IMR-90 (cell line): ENCODE results near the gene JSRP1. TPM values are rescaled to one million over a fixed set of nuclear protein-coding genes. Genes with fewer than 3 reads are reported as not detected.

Experiments used
- ATAC-seq: fragments of 200-7000 bp; cut with Tn5 transposase; 2 replicates; pipeline ENCODE4 v1.9.1; 2020; ENCODE audit warnings: low read depth, mild to moderate bottlenecking, moderate library complexity
- BruUV-seq: library from RNA; stranded (reverse); fragments of 400-500 nt; replicated peaks from 2 replicates; lab custom pipeline; 2021; lab: Mats Ljungman, UMichigan
- CTCF ChIA-PET: fragments of 300-600 bp; formaldehyde crosslinking; extraction: SDS; loops from one replicate; lab custom pipeline; 2021; ENCODE audit warnings: antibody characterized with exemption; lab: Yijun Ruan, JAX
- POLR2A ChIA-PET: fragments of 300-600 bp; sonication (Branson Sonifier 250); formaldehyde crosslinking; loops from one replicate; lab custom pipeline; 2022; ENCODE audit warnings: antibody characterized with exemption; ENCODE audit not compliant: unreplicated experiment; lab: Charles Lee
- DNase-seq: peaks from one replicate; pipeline ENCODE4 v3.0.0; 2013
- H2AFZ ChIP-seq: replicated peaks from 2 replicates; pipeline ENCODE3; 2013; ENCODE audit warnings: low read length, mild to moderate bottlenecking; ENCODE audit not compliant: poor library complexity
- H2AK5ac ChIP-seq: 2 replicates; pipeline ENCODE4 v1.6.1; 2013; ENCODE audit warnings: low read depth, low read length, inconsistent platforms
- H2AK9ac ChIP-seq: replicated peaks from 2 replicates; pipeline ENCODE3; 2013; ENCODE audit warnings: mild to moderate bottlenecking, low read depth, low read length, moderate library complexity; ENCODE audit not compliant: poor library complexity
- H2BK120ac ChIP-seq: 2 replicates; pipeline ENCODE4 v1.6.1; 2013; ENCODE audit warnings: low read depth, low read length, inconsistent platforms
- H2BK15ac ChIP-seq: 3 replicates; pipeline ENCODE4 v1.6.1; 2013; ENCODE audit warnings: low read depth, low read length, inconsistent platforms
- H2BK20ac ChIP-seq: 2 replicates; pipeline ENCODE4 v1.6.1; 2013; ENCODE audit warnings: low read depth, mild to moderate bottlenecking, inconsistent platforms, low read length, moderate library complexity
- H2BK5ac ChIP-seq: 2 replicates; pipeline ENCODE4 v1.6.1; 2013; ENCODE audit warnings: mild to moderate bottlenecking, low read depth, low read length, inconsistent platforms; ENCODE audit not compliant: poor library complexity, severe bottlenecking
- H3K14ac ChIP-seq: replicated peaks from 2 replicates; pipeline ENCODE4 v1.6.1; 2013; ENCODE audit warnings: low read depth, low read length, inconsistent platforms
- H3K18ac ChIP-seq: 2 replicates; pipeline ENCODE4 v1.6.1; 2013; ENCODE audit warnings: low read depth, low read length, control low read depth
- H3K23ac ChIP-seq: 2 replicates; pipeline ENCODE4 v1.6.1; 2013; ENCODE audit warnings: low read depth, low read length, inconsistent platforms
- H3K27ac ChIP-seq: 2 replicates; pipeline ENCODE4 v1.5.1; 2013; ENCODE audit warnings: mild to moderate bottlenecking, control low read depth, low read length; ENCODE audit not compliant: insufficient read depth
- H3K27me3 ChIP-seq: 2 replicates; pipeline ENCODE4 v1.6.1; 2013; ENCODE audit warnings: low read length; ENCODE audit not compliant: control insufficient read depth, insufficient read depth
- H3K36me3 ChIP-seq: 2 replicates; pipeline ENCODE4 v1.6.1; 2013; ENCODE audit warnings: low read length, mixed read lengths; ENCODE audit not compliant: control insufficient read depth, insufficient read depth
- H3K4ac ChIP-seq: 2 replicates; pipeline ENCODE4 v1.6.1; 2013; ENCODE audit warnings: low read depth, low read length, inconsistent platforms
- H3K4me1 ChIP-seq: 2 replicates; pipeline ENCODE4 v1.6.1; 2013; ENCODE audit warnings: low read length, mixed read lengths; ENCODE audit not compliant: control insufficient read depth, insufficient read depth
- H3K4me2 ChIP-seq: 2 replicates; pipeline ENCODE4 v1.6.1; 2013; ENCODE audit warnings: low read depth, mild to moderate bottlenecking, control low read depth, low read length, moderate library complexity
- H3K4me3 ChIP-seq: 2 replicates; pipeline ENCODE4 v1.5.1; 2013; ENCODE audit warnings: low read depth, mild to moderate bottlenecking, control low read depth, low read length, moderate library complexity; ENCODE audit not compliant: insufficient read depth
- H3K56ac ChIP-seq: 2 replicates; pipeline ENCODE4 v1.6.1; 2013; ENCODE audit warnings: low read length, inconsistent platforms; ENCODE audit not compliant: insufficient read depth; ENCODE audit errors: extremely low read depth
- H3K79me1 ChIP-seq, 2 experiments: 2 replicates each; pipeline ENCODE4 v1.6.1; 2013; ENCODE audit warnings: low read length in 2 of 2, inconsistent platforms in 1 of 2, low read depth in 1 of 2
- H3K9ac ChIP-seq: 2 replicates; pipeline ENCODE4 v1.6.1; 2013; ENCODE audit warnings: low read depth, low read length, control low read depth
- H3K9me1 ChIP-seq: 2 replicates; pipeline ENCODE4 v1.6.1; 2013; ENCODE audit warnings: low read length, inconsistent platforms; ENCODE audit not compliant: insufficient read depth
- H3K9me3 ChIP-seq: 2 replicates; pipeline ENCODE4 v1.6.1; 2013; ENCODE audit warnings: low read length; ENCODE audit not compliant: control insufficient read depth, insufficient read depth
- H4K20me1 ChIP-seq: 2 replicates; pipeline ENCODE4 v1.6.1; 2013; ENCODE audit warnings: low read length, inconsistent platforms; ENCODE audit not compliant: insufficient read depth
- H4K5ac ChIP-seq: 2 replicates; pipeline ENCODE4 v1.6.1; 2013; ENCODE audit warnings: mild to moderate bottlenecking, low read depth, low read length, control low read depth
- H4K8ac ChIP-seq, 2 experiments: 2 replicates each; pipeline ENCODE4 v1.6.1; 2013; ENCODE audit warnings: low read depth in 2 of 2, low read length in 2 of 2, control low read depth in 1 of 2, inconsistent platforms in 1 of 2
- H4K91ac ChIP-seq: 2 replicates; pipeline ENCODE4 v1.6.1; 2013; ENCODE audit warnings: low read depth, low read length, inconsistent platforms; ENCODE audit not compliant: insufficient read depth
- BHLHE40 ChIP-seq: fragments of 150-350 bp; IDR thresholded peaks from 2 replicates; pipeline ENCODE4 v1.6.1; 2016; ENCODE audit warnings: mild to moderate bottlenecking, low read depth, low read length
- CEBPB ChIP-seq: IDR thresholded peaks from 2 replicates; pipeline ENCODE4 v1.6.1; 2012; ENCODE audit warnings: low read depth, low read length, improper control_type of control experiment
- CHD1 ChIP-seq: IDR thresholded peaks from 2 replicates; pipeline ENCODE4 v1.6.1; 2012; ENCODE audit warnings: low read depth, low read length, improper control_type of control experiment
- FOS ChIP-seq: fragments of 150-350 bp; IDR thresholded peaks from 2 replicates; pipeline ENCODE4 v1.6.1; 2016; ENCODE audit warnings: low read depth, low read length
- MAFK ChIP-seq: IDR thresholded peaks from 2 replicates; pipeline ENCODE4 v1.6.1; 2012; ENCODE audit warnings: low read depth, low read length, improper control_type of control experiment
- MAZ ChIP-seq: IDR thresholded peaks from 2 replicates; pipeline ENCODE4 v1.6.1; 2012; ENCODE audit warnings: low read depth, mild to moderate bottlenecking, low read length, improper control_type of control experiment, moderate library complexity, borderline replicate concordance
- MXI1 ChIP-seq: IDR thresholded peaks from 2 replicates; pipeline ENCODE4 v1.6.1; 2012; ENCODE audit warnings: low read depth, mild to moderate bottlenecking, low read length, moderate library complexity, borderline replicate concordance
- NFE2L2 ChIP-seq: fragments of 150-350 bp; IDR thresholded peaks from 2 replicates; pipeline ENCODE4 v1.6.1; 2016; ENCODE audit warnings: low read depth, mild to moderate bottlenecking, low read length
- POLR2A ChIP-seq: IDR thresholded peaks from 2 replicates; pipeline ENCODE4 v1.6.1; 2012; ENCODE audit warnings: mild to moderate bottlenecking, low read depth, low read length
- RAD21 ChIP-seq: IDR thresholded peaks from 2 replicates; pipeline ENCODE4 v1.6.1; 2012; ENCODE audit warnings: low read length, improper control_type of control experiment
- RCOR1 ChIP-seq: IDR thresholded peaks from 2 replicates; pipeline ENCODE4 v1.6.1; 2012; ENCODE audit warnings: mild to moderate bottlenecking, low read length, improper control_type of control experiment; ENCODE audit not compliant: insufficient replicate concordance
- RFX5 ChIP-seq: IDR thresholded peaks from 2 replicates; pipeline ENCODE4 v1.8.0; 2012; ENCODE audit warnings: low read depth, mild to moderate bottlenecking, low read length, moderate library complexity
- SMC3 ChIP-seq: fragments of 150-350 bp; IDR thresholded peaks from 2 replicates; pipeline ENCODE4 v1.6.1; 2016; ENCODE audit warnings: low read depth, mild to moderate bottlenecking, antibody characterized with exemption, low read length, moderate library complexity
- USF2 ChIP-seq: fragments of 150-350 bp; IDR thresholded peaks from 2 replicates; pipeline ENCODE4 v1.6.1; 2017; ENCODE audit warnings: mild to moderate bottlenecking, antibody characterized with exemption, low read length, low read depth
- WGBS, 2 experiments: methylation state at CpG; one replicate each; pipeline versions ENCODE4 v1.1.5 to v1.1.7; 2013; ENCODE audit warnings: missing lambda C conversion rate in 2 of 2; ENCODE audit not compliant: insufficient read length in 1 of 2; ENCODE audit errors: extremely low coverage in 2 of 2; 5-methylcytosine and 5-hydroxymethylcytosine counted together
- dilution Hi-C: fragments of 300-500 bp; cut with HindIII; formaldehyde crosslinking; loops from one replicate; pipeline ENCODE4 v1.14.3; 2018; ENCODE audit warnings: low sequenced_read_pairs; ENCODE audit not compliant: unreplicated experiment
- in situ Hi-C: fragments of 300-500 bp; cut with MboI; formaldehyde crosslinking; loops from 3 replicates; pipeline ENCODE4 v1.14.3; 2019; ENCODE audit warnings: low sequenced_read_pairs, inconsistent platforms, mixed read lengths
- intact Hi-C: fragments of 100-400 bp; cut with micrococcal nuclease; formaldehyde crosslinking; loops from 2 replicates; pipeline ENCODE4 v1.10.0; 2022
- polyA plus RNA-seq, 3 experiments: library from polyadenylated mRNA; depleted of rRNA; stranded (reverse); fragments of >200 nt; gene quantifications; 2 replicates each; pipeline ENCODE4 v1.2.3, GENCODE V29; 2012; ENCODE audit warnings: low replicate concordance in 1 of 3
- total RNA-seq: library from RNA; depleted of rRNA; stranded (reverse); fragments of >200 nt; gene quantifications from 2 replicates; pipeline ENCODE4 v1.2.3, GENCODE V29; 2012
- TF ChIP-seq, protein P1 (sequence below): conservative IDR thresholded peaks from 2 replicates; pipeline ENCODE4 v1.5.1; 2012; ENCODE audit warnings: mild to moderate bottlenecking, low read depth, low read length, improper control_type of control experiment
- TF ChIP-seq, protein P2 (sequence below): fragments of 150-350 bp; IDR thresholded peaks from 2 replicates; pipeline ENCODE4 v1.6.1; 2016; ENCODE audit warnings: low read depth, mild to moderate bottlenecking, low read length, moderate library complexity, borderline replicate concordance

JSRP1 gene
- total and polyA plus RNA-seq, 2 of the 4 experiments (the other 2 are of a cell fraction), result not detected

DNA sequence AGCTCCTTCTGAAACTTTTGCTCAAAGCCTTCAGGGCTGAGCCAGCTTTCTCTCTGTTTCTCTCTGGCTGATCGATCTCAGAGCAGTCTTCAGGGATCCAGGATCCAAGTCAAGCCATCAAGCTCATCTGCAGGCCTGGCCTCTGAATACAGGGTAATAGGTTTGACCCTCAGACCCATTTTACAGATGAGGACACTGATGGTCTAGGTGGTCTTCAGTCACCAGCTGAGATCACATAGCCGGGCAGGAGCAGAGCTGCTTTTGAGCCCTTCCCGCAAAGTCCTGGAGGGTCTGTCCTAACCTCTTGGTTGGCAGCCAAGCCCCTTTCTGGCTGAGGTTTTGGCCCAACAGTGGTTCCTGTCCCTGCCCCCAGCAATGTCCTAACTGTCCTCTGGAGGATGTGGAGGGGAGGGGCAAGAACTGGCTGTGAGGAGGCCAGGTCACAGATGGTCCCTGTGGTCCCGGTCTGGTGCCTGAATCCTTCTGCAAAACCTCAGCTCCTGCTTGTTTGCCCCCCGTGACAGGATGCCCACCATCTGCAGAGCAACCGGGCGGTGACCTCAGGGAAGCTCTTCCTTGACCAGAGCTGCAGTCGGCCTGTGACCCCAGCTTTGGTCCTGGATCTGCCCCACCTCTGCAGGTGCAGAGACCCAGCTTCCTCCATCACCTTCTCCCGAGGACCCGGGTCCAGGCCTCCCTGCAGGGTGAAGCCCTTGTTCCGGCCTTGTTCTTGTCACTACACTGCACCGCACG lies 31.5 kb upstream of the JSRP1 start:
- no peak overlapping the region for H3K18ac ChIP-seq
- no peak overlapping the region for H3K14ac ChIP-seq
- H4K5ac ChIP-seq, result no peak overlapping the region
- H3K79me1 ChIP-seq, result no peaks in the 10 kb centered on the region
- no peak overlapping the region for H3K4ac ChIP-seq
- H2AK9ac ChIP-seq, result no peak overlapping the region
- H3K36me3 ChIP-seq, result no peaks in the 10 kb centered on the region
- H2BK5ac ChIP-seq, result no peak overlapping the region
- peaks cover 58% of the 10 kb centered on the region for H3K27me3 ChIP-seq
- no peak for TF ChIP-seq MAFK
- TF ChIP-seq, protein P1, sequence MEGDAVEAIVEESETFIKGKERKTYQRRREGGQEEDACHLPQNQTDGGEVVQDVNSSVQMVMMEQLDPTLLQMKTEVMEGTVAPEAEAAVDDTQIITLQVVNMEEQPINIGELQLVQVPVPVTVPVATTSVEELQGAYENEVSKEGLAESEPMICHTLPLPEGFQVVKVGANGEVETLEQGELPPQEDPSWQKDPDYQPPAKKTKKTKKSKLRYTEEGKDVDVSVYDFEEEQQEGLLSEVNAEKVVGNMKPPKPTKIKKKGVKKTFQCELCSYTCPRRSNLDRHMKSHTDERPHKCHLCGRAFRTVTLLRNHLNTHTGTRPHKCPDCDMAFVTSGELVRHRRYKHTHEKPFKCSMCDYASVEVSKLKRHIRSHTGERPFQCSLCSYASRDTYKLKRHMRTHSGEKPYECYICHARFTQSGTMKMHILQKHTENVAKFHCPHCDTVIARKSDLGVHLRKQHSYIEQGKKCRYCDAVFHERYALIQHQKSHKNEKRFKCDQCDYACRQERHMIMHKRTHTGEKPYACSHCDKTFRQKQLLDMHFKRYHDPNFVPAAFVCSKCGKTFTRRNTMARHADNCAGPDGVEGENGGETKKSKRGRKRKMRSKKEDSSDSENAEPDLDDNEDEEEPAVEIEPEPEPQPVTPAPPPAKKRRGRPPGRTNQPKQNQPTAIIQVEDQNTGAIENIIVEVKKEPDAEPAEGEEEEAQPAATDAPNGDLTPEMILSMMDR, result no peak
- TF ChIP-seq MXI1, result no peak
- no peak for TF ChIP-seq FOS
- TF ChIP-seq USF2, result no peak
- TF ChIP-seq NFE2L2, result no peak
- no peak for TF ChIP-seq POLR2A
- TF ChIP-seq RCOR1, result no peak
- no peak for TF ChIP-seq RFX5
- no peak for TF ChIP-seq CEBPB
- TF ChIP-seq BHLHE40, result no peak
- TF ChIP-seq RAD21, result no peak
- no peak for TF ChIP-seq SMC3
- TF ChIP-seq MAZ, result no peak
- no peak for TF ChIP-seq CHD1
- TF ChIP-seq, protein P2, sequence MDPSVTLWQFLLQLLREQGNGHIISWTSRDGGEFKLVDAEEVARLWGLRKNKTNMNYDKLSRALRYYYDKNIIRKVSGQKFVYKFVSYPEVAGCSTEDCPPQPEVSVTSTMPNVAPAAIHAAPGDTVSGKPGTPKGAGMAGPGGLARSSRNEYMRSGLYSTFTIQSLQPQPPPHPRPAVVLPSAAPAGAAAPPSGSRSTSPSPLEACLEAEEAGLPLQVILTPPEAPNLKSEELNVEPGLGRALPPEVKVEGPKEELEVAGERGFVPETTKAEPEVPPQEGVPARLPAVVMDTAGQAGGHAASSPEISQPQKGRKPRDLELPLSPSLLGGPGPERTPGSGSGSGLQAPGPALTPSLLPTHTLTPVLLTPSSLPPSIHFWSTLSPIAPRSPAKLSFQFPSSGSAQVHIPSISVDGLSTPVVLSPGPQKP, result no peak
- no peak overlapping the region for H2BK120ac ChIP-seq
- ATAC-seq (no peak), DNase-seq (no peak)
- no peak overlapping the region for H4K8ac ChIP-seq
- no TSS peak for BruUV-seq
- H2BK20ac ChIP-seq, result no peak overlapping the region
- H3K9ac ChIP-seq, result no peak overlapping the region
- no peak overlapping the region for H2BK15ac ChIP-seq
- intact Hi-C loops (no loop called here), in situ Hi-C loops (no loop called here), dilution Hi-C loops (no loop called here)
- H3K27ac ChIP-seq, result no peak overlapping the region
- WGBS, 2 experiments, result 80% methylated on average over 6 of the region's 13 CpGs; no CpG with 5 or more reads in 1 of the 2 experiments
- POLR2A ChIA-PET, result no interaction called here
- H2AK5ac ChIP-seq, result no peak overlapping the region
- H4K20me1 ChIP-seq, result peaks cover 26% of the 10 kb centered on the region
- H3K9me1 ChIP-seq, result no peaks in the 10 kb centered on the region
- no peaks in the 10 kb centered on the region for H3K9me3 ChIP-seq
- no peak overlapping the region for H3K56ac ChIP-seq
- H4K91ac ChIP-seq, result no peak overlapping the region
- no peak overlapping the region for H2AFZ ChIP-seq
- CTCF ChIA-PET, result no interaction called here
- H3K4me2 ChIP-seq, result no peak overlapping the region
- peaks cover 5% of the 10 kb centered on the region for H3K4me1 ChIP-seq
- H3K4me3 ChIP-seq, result no peak overlapping the region
- no peak overlapping the region for H3K23ac ChIP-seq
